GM23248 (cell line): ENCODE data around the gene NCSTN. TPM values are rescaled to one million over a fixed set of nuclear protein-coding genes. Genes with fewer than 3 reads are reported as not detected.

ENCODE experiments used
- DNase-seq: peaks from one replicate; pipeline ENCODE4 v3.0.0-alpha.2; 2015
- H2AFZ ChIP-seq: fragments of 200-600 bp; sonication (generic); 2 replicates; pipeline ENCODE4 v1.6.1; 2016; ENCODE audit warnings: antibody characterized with exemption
- H3F3A ChIP-seq: fragments of 200-600 bp; sonication (generic); 2 replicates; pipeline ENCODE4 v1.6.1; 2016; ENCODE audit warnings: mild to moderate bottlenecking, antibody characterized with exemption, mixed run types; ENCODE audit not compliant: insufficient read depth
- H3K27ac ChIP-seq: fragments of 200-600 bp; sonication (generic); 2 replicates; pipeline ENCODE4 v1.5.1; 2016; ENCODE audit warnings: mild to moderate bottlenecking
- H3K27me3 ChIP-seq: fragments of 200-600 bp; sonication (generic); replicated peaks from 2 replicates; pipeline ENCODE4 v1.6.1; 2016; ENCODE audit warnings: mild to moderate bottlenecking; ENCODE audit not compliant: insufficient read depth
- H3K36me3 ChIP-seq: fragments of 200-600 bp; sonication (generic); 2 replicates; pipeline ENCODE4 v1.6.1; 2016; ENCODE audit warnings: low read depth, mild to moderate bottlenecking
- H3K4me1 ChIP-seq: fragments of 200-600 bp; sonication (generic); 2 replicates; pipeline ENCODE4 v1.6.1; 2016; ENCODE audit warnings: mild to moderate bottlenecking; ENCODE audit not compliant: insufficient read depth
- H3K4me2 ChIP-seq: fragments of 200-600 bp; sonication (generic); one replicate; pipeline ENCODE4 v1.6.1; 2016; ENCODE audit warnings: mild to moderate bottlenecking; ENCODE audit not compliant: unreplicated experiment
- H3K4me3 ChIP-seq: fragments of 200-600 bp; sonication (generic); 2 replicates; pipeline ENCODE4 v1.5.1; 2016; ENCODE audit warnings: mild to moderate bottlenecking
- H3K79me2 ChIP-seq: fragments of 200-600 bp; sonication (generic); 2 replicates; pipeline ENCODE4 v1.6.1; 2016; ENCODE audit warnings: mild to moderate bottlenecking; ENCODE audit not compliant: insufficient read depth
- H3K9ac ChIP-seq: fragments of 200-600 bp; sonication (generic); 2 replicates; pipeline ENCODE4 v1.6.1; 2016; ENCODE audit warnings: mild to moderate bottlenecking
- H3K9me2 ChIP-seq: fragments of 200-600 bp; sonication (generic); 2 replicates; pipeline ENCODE4 v1.6.1; 2016; ENCODE audit warnings: mixed run types, mild to moderate bottlenecking, moderate library complexity; ENCODE audit not compliant: insufficient read depth
- H3K9me3 ChIP-seq: fragments of 200-600 bp; sonication (generic); one replicate; pipeline ENCODE4 v1.6.1; 2017; ENCODE audit warnings: low read depth
- H4K20me1 ChIP-seq: fragments of 200-600 bp; sonication (generic); 2 replicates; pipeline ENCODE4 v1.6.0; 2016; ENCODE audit not compliant: insufficient read depth
- EZH2 ChIP-seq: fragments of 200-600 bp; sonication (generic); IDR thresholded peaks from 2 replicates; pipeline ENCODE4 v1.6.1; 2018; ENCODE audit warnings: antibody characterized with exemption, mild to moderate bottlenecking; ENCODE audit not compliant: insufficient read depth, poor library complexity, severe bottlenecking
- EZH2phosphoT487 ChIP-seq: fragments of 200-600 bp; sonication (generic); IDR thresholded peaks from 2 replicates; pipeline ENCODE4 v1.6.1; 2018; ENCODE audit warnings: antibody characterized with exemption, moderate library complexity, mild to moderate bottlenecking, low read depth; ENCODE audit not compliant: insufficient read depth
- WGBS, 2 experiments: methylation state at CpG; one replicate each; pipeline ENCODE4 v1.1.6; 2015 to 2017; ENCODE audit warnings: low lambda C conversion rate in 2 of 2, low coverage in 1 of 2; ENCODE audit errors: missing lambda C conversion rate in 2 of 2; 5-methylcytosine and 5-hydroxymethylcytosine counted together
- in situ Hi-C: fragments of 300-500 bp; cut with MboI; formaldehyde crosslinking; loops from 2 replicates; pipeline ENCODE4 v1.15.0; 2020
- polyA plus RNA-seq: library from polyadenylated mRNA; unstranded; fragments of >200 nt; fragmentation: Nextera tagmentation; extraction: Ambion mirVana; gene quantifications from 2 replicates; pipeline ENCODE4 v1.2.1, GENCODE V29; 2016
- total RNA-seq: library from RNA; depleted of rRNA; stranded (reverse); fragments of >200 nt; shearing (Covaris generic); gene quantifications from 2 replicates; pipeline ENCODE4 v1.2.3, GENCODE V29; 2014

The NCSTN gene
- total and polyA plus RNA-seq, 2 experiments from 2014 or later, result 104 to 138 TPM

DNA sequence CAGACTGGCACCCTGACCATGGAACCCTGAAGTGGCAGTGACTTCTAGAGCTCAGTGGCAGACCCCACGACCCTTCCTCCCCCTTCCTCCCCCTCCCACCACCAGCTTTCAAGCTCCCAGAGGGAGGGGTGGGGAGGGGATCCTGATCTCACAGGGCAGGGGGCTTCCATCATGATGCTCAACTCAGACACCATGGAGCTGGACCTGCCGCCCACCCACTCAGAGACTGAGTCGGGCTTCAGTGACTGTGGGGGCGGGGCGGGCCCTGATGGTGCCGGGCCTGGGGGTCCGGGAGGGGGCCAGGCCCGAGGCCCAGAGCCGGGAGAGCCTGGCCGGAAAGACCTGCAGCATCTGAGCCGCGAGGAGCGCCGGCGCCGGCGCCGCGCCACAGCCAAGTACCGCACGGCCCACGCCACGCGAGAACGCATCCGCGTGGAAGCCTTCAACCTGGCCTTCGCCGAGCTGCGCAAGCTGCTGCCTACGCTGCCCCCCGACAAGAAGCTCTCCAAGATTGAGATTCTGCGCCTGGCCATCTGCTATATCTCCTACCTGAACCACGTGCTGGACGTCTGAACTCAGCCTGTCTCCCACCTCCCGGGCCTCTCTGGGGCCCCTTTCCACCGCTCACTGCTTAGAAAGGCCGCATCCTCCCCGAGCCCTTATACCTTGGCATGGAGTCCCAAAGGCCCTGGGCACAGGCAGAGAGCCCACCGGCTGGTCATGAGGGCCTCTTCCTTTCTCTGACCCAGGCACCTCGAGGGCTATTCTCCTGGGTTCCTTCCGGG lies 27.6 kb downstream of the NCSTN start:
- in situ Hi-C loops, result no loop called here
- H3K79me2 ChIP-seq, result no peaks in the 10 kb centered on the region
- TF ChIP-seq EZH2, result no peak
- TF ChIP-seq EZH2phosphoT487, result no peak
- DNase-seq, result no peak
- H3F3A ChIP-seq, result no peaks in the 10 kb centered on the region
- no peaks in the 10 kb centered on the region for H3K9me3 ChIP-seq
- H3K27ac ChIP-seq, result no peak overlapping the region
- no peaks in the 10 kb centered on the region for H3K9me2 ChIP-seq
- H3K4me3 ChIP-seq, result no peak overlapping the region
- peaks cover 3% of the 10 kb centered on the region for H3K4me1 ChIP-seq
- 73 to 81% methylated on average over 25 to 42 of the region's 42 CpGs for WGBS, 2 experiments
- H3K4me2 ChIP-seq, result no peak overlapping the region
- H3K27me3 ChIP-seq, result no peaks in the 10 kb centered on the region
- H2AFZ ChIP-seq, result no peak overlapping the region
- no peaks in the 10 kb centered on the region for H4K20me1 ChIP-seq
- H3K36me3 ChIP-seq, result no peaks in the 10 kb centered on the region
- no peak overlapping the region for H3K9ac ChIP-seq

DNA sequence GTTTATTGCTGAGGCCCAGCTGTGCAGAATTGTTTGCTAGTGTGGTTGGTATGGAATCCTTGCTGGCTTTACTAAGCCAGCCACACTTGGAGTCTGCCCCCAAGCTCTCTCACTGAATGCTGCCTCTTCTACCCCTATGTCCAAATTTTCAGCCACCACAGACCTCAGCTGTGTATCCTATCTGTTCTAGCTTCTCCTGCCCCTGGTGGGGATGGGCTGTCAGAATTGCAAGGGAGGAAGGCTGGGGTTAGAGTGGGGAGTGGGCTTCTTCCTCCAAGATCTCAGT lies 28.1 kb downstream of the NCSTN start:
- H3K79me2 ChIP-seq, result no peaks in the 10 kb centered on the region
- no peak for DNase-seq
- no peaks in the 10 kb centered on the region for H3K27me3 ChIP-seq
- H3K36me3 ChIP-seq, result no peaks in the 10 kb centered on the region
- TF ChIP-seq EZH2phosphoT487 (no peak), EZH2 (no peak)
- no peaks in the 10 kb centered on the region for H3K9me3 ChIP-seq
- H3K27ac ChIP-seq, result no peak overlapping the region
- H3K4me2 ChIP-seq, result no peak overlapping the region
- no peaks in the 10 kb centered on the region for H4K20me1 ChIP-seq
- in situ Hi-C loops, result no loop called here
- no peaks in the 10 kb centered on the region for H3K9me2 ChIP-seq
- peaks cover 9% of the 10 kb centered on the region for H3K4me1 ChIP-seq
- no peak overlapping the region for H3K4me3 ChIP-seq
- H2AFZ ChIP-seq, result no peak overlapping the region
- no peaks in the 10 kb centered on the region for H3F3A ChIP-seq
- H3K9ac ChIP-seq, result no peak overlapping the region

DNA sequence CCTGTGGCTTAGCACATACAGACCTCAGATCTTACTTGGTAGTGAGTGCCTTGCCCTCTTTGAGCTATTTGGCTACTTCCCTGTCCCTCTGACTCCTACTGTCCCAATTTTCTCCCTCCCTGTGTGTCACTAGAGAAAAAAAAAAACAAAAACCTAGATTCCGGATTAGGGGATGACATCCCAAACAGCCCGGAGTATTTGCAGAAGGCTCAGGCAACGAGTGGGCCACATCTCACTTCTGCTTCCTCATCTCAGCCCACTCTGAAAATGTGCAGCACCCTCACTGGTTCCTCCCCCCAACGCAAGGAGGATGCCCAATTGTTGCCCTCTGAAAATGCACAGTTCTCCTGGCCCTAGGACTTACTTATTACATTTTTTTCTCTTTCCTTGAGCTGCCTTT lies 28.6 kb downstream of the NCSTN start:
- 62 to 66% methylated on average over 4 of the region's 4 CpGs for WGBS, 2 experiments
- in situ Hi-C loops, result no loop called here

DNA sequence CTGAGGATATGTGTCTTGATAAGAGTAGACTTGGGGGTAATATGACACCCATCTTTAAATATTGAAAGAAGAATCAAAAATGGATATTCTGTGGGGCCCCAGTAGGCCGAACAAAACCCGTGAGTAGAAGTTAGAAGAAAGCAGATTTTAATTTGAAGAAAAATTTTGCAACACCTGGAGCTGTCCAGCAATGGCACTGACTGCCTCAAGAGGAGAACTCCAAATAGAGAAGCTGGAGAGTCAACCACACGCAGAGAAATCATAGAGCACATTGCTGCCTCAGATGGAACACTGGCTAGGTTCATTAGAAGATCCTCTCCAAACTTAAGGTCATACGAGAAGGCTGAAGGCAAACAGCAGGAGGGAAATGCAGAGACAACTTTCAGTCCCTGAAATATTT lies 30.5 kb downstream of the NCSTN start:
- Histone ChIP-seq H3K4me1 (peaks cover 23% of the 10 kb centered on the region), H3K9ac (no peak overlapping the region), H3K36me3 (no peaks in the 10 kb centered on the region), H3K9me2 (no peaks in the 10 kb centered on the region), H3K4me2 (no peak overlapping the region), H3K4me3 (no peak overlapping the region), H3K79me2 (no peaks in the 10 kb centered on the region), H3K9me3 (no peaks in the 10 kb centered on the region), H3K27ac (no peak overlapping the region), H3K27me3 (no peaks in the 10 kb centered on the region), H4K20me1 (no peaks in the 10 kb centered on the region), H3F3A (peaks cover 12% of the 10 kb centered on the region), H2AFZ (no peak overlapping the region)
- in situ Hi-C loops, result no loop called here
- TF ChIP-seq EZH2phosphoT487 (no peak), EZH2 (no peak)
- WGBS, 2 experiments, result 72 to 80% methylated on average over 4 of the region's 4 CpGs
- peak; percentile 42 for DNase-seq

More for the DNA sequence above, 28.6 kb downstream of the NCSTN start:
- TF ChIP-seq EZH2 (no peak), EZH2phosphoT487 (no peak)
- no peak overlapping the region for H3K9ac ChIP-seq
- no peaks in the 10 kb centered on the region for H3K9me3 ChIP-seq
- H3K27me3 ChIP-seq, result no peaks in the 10 kb centered on the region
- H3K4me1 ChIP-seq, result peaks cover 11% of the 10 kb centered on the region
- H3F3A ChIP-seq, result 0 out of 2 replicates have a peak, but pooled peaks cover under 1% of the 10 kb centered on the region
- no peaks in the 10 kb centered on the region for H3K36me3 ChIP-seq
- H3K27ac ChIP-seq, result no peak overlapping the region
- no peaks in the 10 kb centered on the region for H4K20me1 ChIP-seq
- H3K9me2 ChIP-seq, result no peaks in the 10 kb centered on the region
- no peak overlapping the region for H3K4me2 ChIP-seq
- H3K4me3 ChIP-seq, result no peak overlapping the region
- no peak overlapping the region for H2AFZ ChIP-seq
- H3K79me2 ChIP-seq, result no peaks in the 10 kb centered on the region
- no peak for DNase-seq
